Lower lobe of right lung (tissue), 2 donors: Measurements from ENCODE around the gene CDON. TPM values are rescaled to one million over a fixed set of nuclear protein-coding genes. Genes with fewer than 3 reads are reported as not detected.

Experiments
- ATAC-seq, 2 donors: fragments of 200-7000 bp; cut with Tn5 transposase; one replicate each; pipeline ENCODE4 v1.9.1; 2020 to 2022; ENCODE audit warnings: mild to moderate bottlenecking in 2 of 2, moderate library complexity in 2 of 2
- DNase-seq: peaks from one replicate; pipeline ENCODE4 v3.0.0-alpha.2; 2020
- H3K27ac ChIP-seq: fragments of 200-600 bp; one replicate; pipeline ENCODE4 v1.8.0; 2022
- H3K27me3 ChIP-seq: fragments of 200-600 bp; one replicate; pipeline ENCODE4 v1.8.0; 2022; ENCODE audit warnings: low read depth
- H3K36me3 ChIP-seq: fragments of 200-600 bp; one replicate; pipeline ENCODE4 v1.8.0; 2022; ENCODE audit warnings: mild to moderate bottlenecking
- H3K4me1 ChIP-seq: fragments of 200-600 bp; one replicate; pipeline ENCODE4 v1.8.0; 2022
- H3K4me3 ChIP-seq: fragments of 200-600 bp; one replicate; pipeline ENCODE4 v1.8.0; 2022; ENCODE audit warnings: mild to moderate bottlenecking
- H3K9me3 ChIP-seq: fragments of 200-600 bp; one replicate; pipeline ENCODE4 v1.8.0; 2022
- CTCF ChIP-seq: fragments of 200-600 bp; IDR thresholded peaks from one replicate; pipeline ENCODE4 v1.8.0; 2022; ENCODE audit warnings: antibody characterized with exemption, mild to moderate bottlenecking
- intact Hi-C: fragments of 100-400 bp; cut with DNase I; formaldehyde crosslinking; loops from one replicate; pipeline ENCODE4 v1.11.0; 2022
- total RNA-seq: library from RNA; stranded (reverse); fragmentation: NEBNext Ultra II Directional; extraction: Animal tissue kit (Norgen Biotek cat#: 25700); gene quantifications from one replicate; pipeline ENCODE4 v1.2.1, GENCODE V29; 2021
- donor health status: DM: no; HTN: yes; CAD: no; lungs with severe emphysema.

CDON gene
- total RNA-seq, 1 donor from 2014 or later: 18.5 TPM

GRCh38 chr11:126012852-126013251 lies 49.8 kb downstream of the CDON start:
- Histone ChIP-seq H3K27me3 (no peaks in the 10 kb centered on the region), H3K9me3 (no peaks in the 10 kb centered on the region), H3K36me3 (no peaks in the 10 kb centered on the region), H3K27ac (no peak overlapping the region), H3K4me1 (no peaks in the 10 kb centered on the region), H3K4me3 (no peak overlapping the region)
- no peak for TF ChIP-seq CTCF
- peak in 1 of 2 donors; percentile 76 for ATAC-seq
- no peak for DNase-seq
- intact Hi-C loops: no loop called here

GRCh38 chr11:126011754-126012153 lies 50.9 kb downstream of the CDON start:
- intact Hi-C loops: no loop called here
- no peaks in the 10 kb centered on the region for H3K4me1 ChIP-seq
- H3K27me3 ChIP-seq: no peaks in the 10 kb centered on the region
- H3K27ac ChIP-seq: no peak overlapping the region
- ATAC-seq (no peak), DNase-seq (no peak)
- H3K4me3 ChIP-seq: no peak overlapping the region
- no peak for TF ChIP-seq CTCF
- no peaks in the 10 kb centered on the region for H3K36me3 ChIP-seq
- no peaks in the 10 kb centered on the region for H3K9me3 ChIP-seq

GRCh38 chr11:126011265-126011664 lies 51.4 kb downstream of the CDON start:
- intact Hi-C loops: no loop called here
- ATAC-seq (no peak), DNase-seq (no peak)
- H3K4me1 ChIP-seq: no peaks in the 10 kb centered on the region
- no peak overlapping the region for H3K27ac ChIP-seq
- no peaks in the 10 kb centered on the region for H3K27me3 ChIP-seq
- TF ChIP-seq CTCF: no peak
- H3K4me3 ChIP-seq: no peak overlapping the region
- H3K36me3 ChIP-seq: no peaks in the 10 kb centered on the region
- no peaks in the 10 kb centered on the region for H3K9me3 ChIP-seq

GRCh38 chr11:126008956-126009355 lies 53.7 kb downstream of the CDON start:
- no peak for ATAC-seq
- H3K36me3 ChIP-seq: no peaks in the 10 kb centered on the region
- no peaks in the 10 kb centered on the region for H3K9me3 ChIP-seq
- H3K4me1 ChIP-seq: no peaks in the 10 kb centered on the region
- intact Hi-C loops: no loop called here
- no peak overlapping the region for H3K27ac ChIP-seq
- H3K4me3 ChIP-seq: no peak overlapping the region
- no peaks in the 10 kb centered on the region for H3K27me3 ChIP-seq
- DNase-seq: no peak
- no peak for TF ChIP-seq CTCF

- intact Hi-C loops: no loop called here
- H3K27ac ChIP-seq: no peak overlapping the region
- DNase-seq: no peak
- no peaks in the 10 kb centered on the region for H3K36me3 ChIP-seq
- H3K27me3 ChIP-seq: no peaks in the 10 kb centered on the region
- no peaks in the 10 kb centered on the region for H3K9me3 ChIP-seq
- no peak for ATAC-seq
- no peaks in the 10 kb centered on the region for H3K4me1 ChIP-seq
- TF ChIP-seq CTCF: no peak
- no peak overlapping the region for H3K4me3 ChIP-seq
Measured at GRCh38 chr11:126007238-126007637, 55.4 kb downstream of the CDON start.

- H3K27me3 ChIP-seq: no peaks in the 10 kb centered on the region
- no peaks in the 10 kb centered on the region for H3K36me3 ChIP-seq
- intact Hi-C loops: no loop called here
- ATAC-seq (no peak), DNase-seq (no peak)
- H3K9me3 ChIP-seq: no peaks in the 10 kb centered on the region
- no peak for TF ChIP-seq CTCF
- no peak overlapping the region for H3K27ac ChIP-seq
- H3K4me1 ChIP-seq: no peaks in the 10 kb centered on the region
- no peak overlapping the region for H3K4me3 ChIP-seq
Measured at GRCh38 chr11:126006068-126006467, 56.6 kb downstream of the CDON start.
